HUES6 (cell line): ENCODE measurements around the gene GNA12.

Experiments used
- H3K27ac ChIP-seq: 2 replicates; pipeline ENCODE4 v1.7.0; 2013; ENCODE audit warnings: low read depth, mild to moderate bottlenecking, low read length, inconsistent platforms
- H3K27me3 ChIP-seq: 2 replicates; pipeline ENCODE4 v1.6.1; 2013; ENCODE audit warnings: low read length; ENCODE audit not compliant: control insufficient read depth, insufficient read depth
- H3K36me3 ChIP-seq: 2 replicates; pipeline ENCODE4 v1.6.1; 2013; ENCODE audit warnings: low read length; ENCODE audit not compliant: control insufficient read depth, insufficient read depth
- H3K4me1 ChIP-seq: 2 replicates; pipeline ENCODE4 v1.6.1; 2013; ENCODE audit warnings: low read length; ENCODE audit not compliant: control insufficient read depth, insufficient read depth
- H3K4me3 ChIP-seq: 2 replicates; pipeline ENCODE4 v1.5.1; 2013; ENCODE audit warnings: low read depth, low read length
- H3K9ac ChIP-seq: one replicate; pipeline ENCODE4 v1.6.1; 2013; ENCODE audit warnings: mild to moderate bottlenecking, low read length
- H3K9me3 ChIP-seq: 2 replicates; pipeline ENCODE4 v1.6.1; 2013; ENCODE audit warnings: low read depth, low read length; ENCODE audit not compliant: control insufficient read depth, insufficient read depth

GNA12 gene

GRCh38 chr7:2844153-2845033 lies at the start of gene GNA12:
GNA12 (minus strand) TSS chr7:2844308; CDS start chr7:2844161, 147 bp downstream.
- no peak within 1 kb of the TSS for H3K27ac ChIP-seq
- peak within 1 kb of the TSS; percentile 84 for H3K4me3 ChIP-seq
- H3K27me3 ChIP-seq: no peaks in the 10 kb centered on the region
- peaks cover 22% of the 10 kb centered on the region for H3K36me3 ChIP-seq
- peaks cover 19% of the 10 kb centered on the region for H3K4me1 ChIP-seq
- no peaks in the 10 kb centered on the region for H3K9me3 ChIP-seq
- H3K9ac ChIP-seq: peak within 1 kb of the TSS; percentile 71

- Histone ChIP-seq H3K27me3 (no peaks in the 10 kb centered on the region), H3K9ac (no peak overlapping the region), H3K4me1 (no peaks in the 10 kb centered on the region), H3K27ac (no peak overlapping the region), H3K4me3 (no peak overlapping the region), H3K9me3 (no peaks in the 10 kb centered on the region), H3K36me3 (no peaks in the 10 kb centered on the region)
These were observed 49.3 kb upstream of the GNA12 start for GRCh38 chr7:2893411-2893861.

- Histone ChIP-seq H3K9ac (no peak overlapping the region), H3K36me3 (no peaks in the 10 kb centered on the region), H3K27ac (no peak overlapping the region), H3K9me3 (no peaks in the 10 kb centered on the region), H3K27me3 (no peaks in the 10 kb centered on the region), H3K4me3 (no peak overlapping the region), H3K4me1 (no peaks in the 10 kb centered on the region)
These were observed 48.4 kb upstream of the GNA12 start for GRCh38 chr7:2892549-2892948.

GRCh38 chr7:2887816-2888215 lies 43.7 kb upstream of the GNA12 start:
- H3K36me3 ChIP-seq: no peaks in the 10 kb centered on the region
- no peaks in the 10 kb centered on the region for H3K9me3 ChIP-seq
- no peak overlapping the region for H3K4me3 ChIP-seq
- H3K9ac ChIP-seq: no peak overlapping the region
- no peaks in the 10 kb centered on the region for H3K27me3 ChIP-seq
- H3K27ac ChIP-seq: no peak overlapping the region
- no peaks in the 10 kb centered on the region for H3K4me1 ChIP-seq

- Histone ChIP-seq H3K4me1 (no peaks in the 10 kb centered on the region; the same call in 1 of the 2 replicates), H3K4me3 (no peak overlapping the region), H3K9ac (no peak overlapping the region), H3K9me3 (no peaks in the 10 kb centered on the region), H3K27ac (no peak overlapping the region), H3K36me3 (no peaks in the 10 kb centered on the region), H3K27me3 (no peaks in the 10 kb centered on the region)
These were observed 42.8 kb upstream of the GNA12 start for GRCh38 chr7:2886900-2887299.

- Histone ChIP-seq H3K27me3 (no peaks in the 10 kb centered on the region), H3K27ac (no peak overlapping the region), H3K36me3 (no peaks in the 10 kb centered on the region), H3K4me3 (no peak overlapping the region), H3K9me3 (no peaks in the 10 kb centered on the region), H3K4me1 (no peaks in the 10 kb centered on the region; the same call in 1 of the 2 replicates), H3K9ac (no peak overlapping the region)
These were observed 42.3 kb upstream of the GNA12 start for GRCh38 chr7:2886391-2886790.

- Histone ChIP-seq H3K9me3 (no peaks in the 10 kb centered on the region), H3K27me3 (no peaks in the 10 kb centered on the region), H3K4me1 (peaks cover 14% of the 10 kb centered on the region), H3K36me3 (no peaks in the 10 kb centered on the region), H3K27ac (no peak overlapping the region), H3K4me3 (no peak overlapping the region), H3K9ac (no peak overlapping the region)
These were observed 40.1 kb upstream of the GNA12 start for GRCh38 chr7:2884161-2884560.

GRCh38 chr7:2883101-2883500 lies 39.0 kb upstream of the GNA12 start:
- Histone ChIP-seq H3K9ac (no peak overlapping the region), H3K4me3 (no peak overlapping the region), H3K9me3 (no peaks in the 10 kb centered on the region), H3K27ac (no peak overlapping the region), H3K4me1 (peaks cover 16% of the 10 kb centered on the region), H3K36me3 (no peaks in the 10 kb centered on the region), H3K27me3 (no peaks in the 10 kb centered on the region)

- H3K27me3 ChIP-seq: no peaks in the 10 kb centered on the region
- H3K9ac ChIP-seq: no peak overlapping the region
- no peaks in the 10 kb centered on the region for H3K9me3 ChIP-seq
- no peak overlapping the region for H3K4me3 ChIP-seq
- no peaks in the 10 kb centered on the region for H3K36me3 ChIP-seq
- H3K27ac ChIP-seq: no peak overlapping the region
- H3K4me1 ChIP-seq: peaks cover 16% of the 10 kb centered on the region
These were observed 38.0 kb upstream of the GNA12 start for GRCh38 chr7:2882111-2882510.

GRCh38 chr7:2880874-2881533 lies 36.9 kb upstream of the GNA12 start:
- H3K4me1 ChIP-seq: peaks cover 21% of the 10 kb centered on the region
- H3K27ac ChIP-seq: no peak overlapping the region
- no peaks in the 10 kb centered on the region for H3K9me3 ChIP-seq
- no peaks in the 10 kb centered on the region for H3K36me3 ChIP-seq
- H3K9ac ChIP-seq: no peak overlapping the region
- H3K4me3 ChIP-seq: no peak overlapping the region
- H3K27me3 ChIP-seq: no peaks in the 10 kb centered on the region

- Histone ChIP-seq H3K27me3 (no peaks in the 10 kb centered on the region), H3K9ac (no peak overlapping the region), H3K27ac (no peak overlapping the region), H3K4me3 (no peak overlapping the region), H3K36me3 (no peaks in the 10 kb centered on the region), H3K4me1 (peaks cover 26% of the 10 kb centered on the region), H3K9me3 (no peaks in the 10 kb centered on the region)
These were observed 35.9 kb upstream of the GNA12 start for GRCh38 chr7:2880051-2880450.
